ENCODE results near the gene TLR5. TPM values are rescaled to one million over a fixed set of nuclear protein-coding genes. Genes with fewer than 3 reads are reported as not detected.

Gene TLR5
- polyA plus RNA-seq, 2 donors = 3.5 to 4.7 TPM

- H3K27me3 ChIP-seq (ENCODE audit: control insufficient read depth in 1 of 2, insufficient read depth in 2 of 2, low read length in 2 of 2) = no peaks in the 10 kb centered on the region
- peaks cover 0 to 1% of the 10 kb centered on the region in 2 donors for H3K36me3 ChIP-seq (ENCODE audit: control insufficient read depth in 2 of 2, insufficient read depth in 2 of 2, low read length in 1 of 2)
- no peaks in the 10 kb centered on the region for H3K9me3 ChIP-seq (ENCODE audit: control insufficient read depth in 2 of 2, insufficient read depth in 1 of 2, low read depth in 1 of 2, low read length in 1 of 2)
- H3K4me3 ChIP-seq (ENCODE audit: low read depth in 1 of 2, low read length in 2 of 2) = no peak overlapping the region
- no peak overlapping the region for H3K27ac ChIP-seq (ENCODE audit: low read depth in 2 of 2, low read length in 1 of 2)
- WGBS, 2 donors = 99 to 100% methylated on average over 1 of the region's 1 CpG
- H3K4me1 ChIP-seq (ENCODE audit: control insufficient read depth in 2 of 2, insufficient read depth in 2 of 2, low read length in 1 of 2) = peaks cover 0 to 7% of the 10 kb centered on the region in 2 donors
These were observed 16.3 kb downstream of the TLR5 start for GRCh38 chr1:223126741-223127140.

- Histone ChIP-seq H3K27me3 (ENCODE audit: control insufficient read depth in 1 of 2, insufficient read depth in 2 of 2, low read length in 2 of 2) (no peaks in the 10 kb centered on the region), H3K36me3 (ENCODE audit: control insufficient read depth in 2 of 2, insufficient read depth in 2 of 2, low read length in 1 of 2) (peaks cover 0 to 1% of the 10 kb centered on the region in 2 donors), H3K27ac (ENCODE audit: low read depth in 2 of 2, low read length in 1 of 2) (no peak overlapping the region), H3K9me3 (ENCODE audit: control insufficient read depth in 2 of 2, insufficient read depth in 1 of 2, low read depth in 1 of 2, low read length in 1 of 2) (no peaks in the 10 kb centered on the region), H3K4me1 (ENCODE audit: control insufficient read depth in 2 of 2, insufficient read depth in 2 of 2, low read length in 1 of 2) (peaks cover 0 to 7% of the 10 kb centered on the region in 2 donors), H3K4me3 (ENCODE audit: low read depth in 1 of 2, low read length in 2 of 2) (no peak overlapping the region)
- 48 to 62% methylated on average over 2 of the region's 2 CpGs for WGBS, 2 donors
These were observed 17.3 kb downstream of the TLR5 start for GRCh38 chr1:223125766-223126165.

DNA sequence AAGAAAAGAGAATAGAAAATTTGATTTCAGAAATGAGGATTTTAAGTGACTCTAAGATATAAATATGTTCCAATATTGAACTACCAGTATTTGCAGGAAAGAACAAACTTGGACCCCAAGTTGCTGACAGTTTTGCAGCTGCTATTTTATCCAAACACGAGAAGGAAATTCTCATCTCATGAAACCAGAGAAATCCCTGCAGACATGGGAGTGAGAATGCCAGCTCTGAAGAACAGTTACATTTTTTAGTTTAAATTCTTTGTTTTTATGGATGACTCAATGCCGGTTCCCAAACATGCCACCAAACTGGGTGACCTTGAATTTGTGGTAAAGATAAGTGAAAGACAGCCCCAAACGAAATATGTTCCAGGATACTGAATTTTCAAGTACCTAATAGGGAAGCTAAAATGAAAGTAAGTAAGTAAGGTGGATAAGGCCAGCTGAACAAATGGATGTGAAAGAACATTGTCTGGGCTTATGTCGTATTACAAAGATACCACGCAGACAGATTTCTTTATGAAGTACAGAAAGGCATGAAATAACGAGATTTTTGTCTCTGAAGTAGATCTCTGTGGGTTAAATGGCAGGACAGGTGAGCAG is 19.9 kb downstream of the TLR5 start:
- H3K9me3 ChIP-seq (ENCODE audit: control insufficient read depth in 2 of 2, insufficient read depth in 1 of 2, low read depth in 1 of 2, low read length in 1 of 2) = no peaks in the 10 kb centered on the region

DNA sequence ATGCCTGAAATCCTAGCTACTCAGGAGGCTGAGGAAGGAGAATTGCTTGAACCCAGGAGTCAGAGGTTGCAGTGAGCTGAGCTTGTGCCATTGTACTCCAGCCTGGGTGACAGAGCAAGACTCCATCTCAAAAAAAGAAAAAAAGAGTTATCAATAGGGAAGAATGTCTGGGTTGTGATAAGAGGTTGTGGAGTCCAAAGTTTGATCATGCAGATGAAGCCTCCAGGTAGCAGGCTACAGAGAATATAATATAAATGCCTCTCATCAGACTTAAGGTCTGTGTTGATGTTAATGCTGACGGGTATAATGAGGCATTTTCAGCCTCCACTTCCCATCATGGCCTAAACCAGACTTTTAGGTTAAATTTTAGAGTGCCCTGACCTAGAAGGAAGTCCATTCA is 24.6 kb downstream of the TLR5 start:
- 85 to 91% methylated on average over 1 of the region's 1 CpG for WGBS, 2 donors
- H3K27me3 ChIP-seq (ENCODE audit: control insufficient read depth in 1 of 2, insufficient read depth in 2 of 2, low read length in 2 of 2) = no peaks in the 10 kb centered on the region
- H3K4me3 ChIP-seq (ENCODE audit: low read depth in 1 of 2, low read length in 2 of 2) = no peak overlapping the region
- no peak overlapping the region for H3K27ac ChIP-seq (ENCODE audit: low read depth in 2 of 2, low read length in 1 of 2)
- H3K4me1 ChIP-seq (ENCODE audit: control insufficient read depth in 2 of 2, insufficient read depth in 2 of 2, low read length in 1 of 2) = peaks cover 0 to 2% of the 10 kb centered on the region in 2 donors
- H3K9me3 ChIP-seq (ENCODE audit: control insufficient read depth in 2 of 2, insufficient read depth in 1 of 2, low read depth in 1 of 2, low read length in 1 of 2) = no peaks in the 10 kb centered on the region
- no peaks in the 10 kb centered on the region for H3K36me3 ChIP-seq (ENCODE audit: control insufficient read depth in 2 of 2, insufficient read depth in 2 of 2, low read length in 1 of 2)

More for the DNA sequence above, 19.9 kb downstream of the TLR5 start:
- peaks cover 0 to 2% of the 10 kb centered on the region in 2 donors for H3K4me1 ChIP-seq (ENCODE audit: control insufficient read depth in 2 of 2, insufficient read depth in 2 of 2, low read length in 1 of 2)
- H3K27me3 ChIP-seq (ENCODE audit: control insufficient read depth in 1 of 2, insufficient read depth in 2 of 2, low read length in 2 of 2) = no peaks in the 10 kb centered on the region
- WGBS, 2 donors = 55 to 73% methylated on average over 6 of the region's 6 CpGs
- peak overlapping the region in 1 of 2 donors; percentile 24 for H3K27ac ChIP-seq (ENCODE audit: low read depth in 2 of 2, low read length in 1 of 2)
- H3K36me3 ChIP-seq (ENCODE audit: control insufficient read depth in 2 of 2, insufficient read depth in 2 of 2, low read length in 1 of 2) = no peaks in the 10 kb centered on the region
- no peak overlapping the region for H3K4me3 ChIP-seq (ENCODE audit: low read depth in 1 of 2, low read length in 2 of 2)

DNA sequence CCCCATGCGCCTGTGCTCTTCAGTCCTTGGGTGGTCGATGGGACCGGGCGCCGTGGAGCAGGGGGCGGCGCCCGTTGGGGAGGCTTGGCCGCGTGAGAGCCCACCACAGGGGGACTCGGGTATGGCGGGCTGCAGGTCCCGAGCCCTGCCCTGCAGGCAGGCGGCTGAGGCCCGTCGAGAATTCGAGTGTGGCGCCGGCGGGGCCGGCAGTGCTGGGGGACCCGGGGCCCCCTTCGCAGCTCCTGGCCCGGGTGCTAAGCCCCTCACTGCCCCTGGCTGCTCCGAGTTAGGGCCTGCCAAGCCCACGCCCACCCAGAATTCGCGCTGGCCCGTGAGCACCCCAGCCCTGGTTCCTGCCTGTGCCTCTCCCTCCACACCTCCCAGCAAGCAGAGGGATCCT is 26.1 kb downstream of the TLR5 start:
- no peak overlapping the region for H3K4me3 ChIP-seq (ENCODE audit: low read depth in 1 of 2, low read length in 2 of 2)
- no peak overlapping the region for H3K27ac ChIP-seq (ENCODE audit: low read depth in 2 of 2, low read length in 1 of 2)
- H3K36me3 ChIP-seq (ENCODE audit: control insufficient read depth in 2 of 2, insufficient read depth in 2 of 2, low read length in 1 of 2) = no peaks in the 10 kb centered on the region
- no peaks in the 10 kb centered on the region for H3K9me3 ChIP-seq (ENCODE audit: control insufficient read depth in 2 of 2, insufficient read depth in 1 of 2, low read depth in 1 of 2, low read length in 1 of 2)
- 93 to 94% methylated on average over 22 to 29 of the region's 29 CpGs for WGBS, 2 donors
- H3K27me3 ChIP-seq (ENCODE audit: control insufficient read depth in 1 of 2, insufficient read depth in 2 of 2, low read length in 2 of 2) = no peaks in the 10 kb centered on the region
- H3K4me1 ChIP-seq (ENCODE audit: control insufficient read depth in 2 of 2, insufficient read depth in 2 of 2, low read length in 1 of 2) = peaks cover 0 to 2% of the 10 kb centered on the region in 2 donors

DNA sequence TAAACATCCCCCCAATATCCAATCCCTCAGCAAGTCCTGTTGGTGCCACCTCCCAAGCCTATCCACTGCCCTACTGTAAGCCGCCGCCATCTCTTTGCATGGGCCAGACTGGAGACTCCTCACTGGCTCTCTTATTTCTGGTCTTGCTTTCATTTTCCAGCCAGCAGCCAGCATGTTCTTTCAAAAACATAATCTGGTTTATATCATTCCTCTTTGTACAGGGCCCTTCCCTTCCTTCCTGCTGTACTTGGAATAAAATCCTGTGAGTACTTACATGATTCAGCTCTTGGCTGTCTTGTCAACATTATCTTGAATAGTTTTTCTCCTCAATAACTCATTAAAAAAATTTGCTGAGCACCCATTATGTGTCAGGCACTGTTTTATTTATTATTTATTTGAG is 28.2 kb downstream of the TLR5 start:
- no peak overlapping the region for H3K4me3 ChIP-seq (ENCODE audit: low read depth in 1 of 2, low read length in 2 of 2)
- no peak overlapping the region for H3K27ac ChIP-seq (ENCODE audit: low read depth in 2 of 2, low read length in 1 of 2)
- no peaks in the 10 kb centered on the region for H3K27me3 ChIP-seq (ENCODE audit: control insufficient read depth in 1 of 2, insufficient read depth in 2 of 2, low read length in 2 of 2)
- WGBS, 2 donors = 51 to 85% methylated on average over 2 of the region's 2 CpGs
- H3K9me3 ChIP-seq (ENCODE audit: control insufficient read depth in 2 of 2, insufficient read depth in 1 of 2, low read depth in 1 of 2, low read length in 1 of 2) = no peaks in the 10 kb centered on the region
- H3K36me3 ChIP-seq (ENCODE audit: control insufficient read depth in 2 of 2, insufficient read depth in 2 of 2, low read length in 1 of 2) = no peaks in the 10 kb centered on the region
- H3K4me1 ChIP-seq (ENCODE audit: control insufficient read depth in 2 of 2, insufficient read depth in 2 of 2, low read length in 1 of 2) = peaks cover 0 to 2% of the 10 kb centered on the region in 2 donors

DNA sequence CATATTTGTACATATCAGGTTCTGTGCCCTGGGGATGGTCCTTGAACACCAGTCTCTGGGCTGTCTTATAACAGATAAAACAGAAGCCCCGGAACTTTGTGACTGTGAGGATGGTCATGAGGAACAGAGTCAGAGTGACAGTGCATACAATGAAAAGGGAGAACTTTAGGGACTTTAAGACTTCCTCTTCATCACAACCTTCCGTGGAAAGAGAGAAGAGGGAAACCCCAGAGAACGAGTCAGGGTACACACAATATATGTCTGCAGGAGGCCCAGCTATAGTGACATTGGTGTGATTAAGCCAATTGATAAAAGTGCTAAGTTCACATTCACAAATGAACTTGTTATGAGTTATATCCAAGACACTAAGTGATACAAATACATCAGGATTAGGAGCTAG is 32.1 kb downstream of the TLR5 start:
- WGBS, 2 donors = 85 to 89% methylated on average over 3 of the region's 3 CpGs
- H3K4me3 ChIP-seq (ENCODE audit: low read depth in 1 of 2, low read length in 2 of 2) = no peak overlapping the region
- peaks cover 0 to 2% of the 10 kb centered on the region in 2 donors for H3K4me1 ChIP-seq (ENCODE audit: control insufficient read depth in 2 of 2, insufficient read depth in 2 of 2, low read length in 1 of 2)
- no peak overlapping the region for H3K27ac ChIP-seq (ENCODE audit: low read depth in 2 of 2, low read length in 1 of 2)
- H3K36me3 ChIP-seq (ENCODE audit: control insufficient read depth in 2 of 2, insufficient read depth in 2 of 2, low read length in 1 of 2) = no peaks in the 10 kb centered on the region
- no peaks in the 10 kb centered on the region for H3K9me3 ChIP-seq (ENCODE audit: control insufficient read depth in 2 of 2, insufficient read depth in 1 of 2, low read depth in 1 of 2, low read length in 1 of 2)
- H3K27me3 ChIP-seq (ENCODE audit: control insufficient read depth in 1 of 2, insufficient read depth in 2 of 2, low read length in 2 of 2) = no peaks in the 10 kb centered on the region

DNA sequence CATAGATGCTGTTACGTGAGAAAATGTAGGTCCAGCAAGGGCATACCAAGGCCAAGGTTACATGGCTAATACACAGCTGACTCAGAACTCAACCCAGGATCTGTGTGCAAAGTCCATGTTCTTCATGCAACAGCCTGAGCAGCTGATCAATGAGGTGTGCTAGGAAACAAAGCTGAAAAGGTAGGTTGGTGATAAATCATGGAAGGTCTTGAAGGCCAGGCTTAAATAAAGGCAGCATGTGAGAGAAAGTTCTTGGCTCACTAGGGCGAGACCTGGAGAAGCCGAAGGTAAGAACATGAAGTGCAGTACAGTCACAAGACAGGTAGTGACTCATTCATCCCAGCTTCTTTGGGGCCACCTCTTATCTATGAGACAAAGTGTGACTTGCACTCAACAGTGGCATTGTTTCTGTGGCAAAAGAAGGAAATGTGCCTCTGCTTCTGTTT is 33.4 kb downstream of the TLR5 start:
- no peak overlapping the region for H3K27ac ChIP-seq (ENCODE audit: low read depth in 2 of 2, low read length in 1 of 2)
- WGBS, 2 donors = 64 to 75% methylated on average over 3 of the region's 3 CpGs
- H3K27me3 ChIP-seq (ENCODE audit: control insufficient read depth in 1 of 2, insufficient read depth in 2 of 2, low read length in 2 of 2) = no peaks in the 10 kb centered on the region

DNA sequence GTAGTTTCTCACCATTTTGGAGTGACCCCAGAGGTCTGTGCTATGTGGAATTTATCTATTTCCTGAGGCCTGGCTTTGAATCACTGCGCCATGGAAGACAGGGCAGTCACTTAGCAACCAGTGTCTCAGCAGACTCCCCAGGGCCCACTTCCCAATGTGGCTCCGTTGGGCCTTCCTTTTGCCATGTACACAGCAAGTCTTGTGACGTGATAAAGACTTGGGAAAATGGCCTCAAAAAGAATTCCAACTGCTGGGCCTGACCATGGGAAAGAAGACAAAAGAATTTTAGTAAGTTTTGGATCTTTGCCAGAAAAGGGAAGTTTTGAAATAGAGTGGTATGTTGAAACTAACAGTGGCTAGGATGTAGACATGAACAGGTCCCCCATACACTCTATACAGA is 36.2 kb downstream of the TLR5 start:
- Histone ChIP-seq H3K36me3 (ENCODE audit: control insufficient read depth in 2 of 2, insufficient read depth in 2 of 2, low read length in 1 of 2) (no peaks in the 10 kb centered on the region), H3K4me1 (ENCODE audit: control insufficient read depth in 2 of 2, insufficient read depth in 2 of 2, low read length in 1 of 2) (peaks cover 0 to 2% of the 10 kb centered on the region in 2 donors), H3K9me3 (ENCODE audit: control insufficient read depth in 2 of 2, insufficient read depth in 1 of 2, low read depth in 1 of 2, low read length in 1 of 2) (no peaks in the 10 kb centered on the region), H3K4me3 (ENCODE audit: low read depth in 1 of 2, low read length in 2 of 2) (no peak overlapping the region), H3K27ac (ENCODE audit: low read depth in 2 of 2, low read length in 1 of 2) (no peak overlapping the region), H3K27me3 (ENCODE audit: control insufficient read depth in 1 of 2, insufficient read depth in 2 of 2, low read length in 2 of 2) (no peaks in the 10 kb centered on the region)
- WGBS, 2 donors = 67 to 79% methylated on average over 3 of the region's 3 CpGs

More for the DNA sequence above, 33.4 kb downstream of the TLR5 start:
- Histone ChIP-seq H3K9me3 (ENCODE audit: control insufficient read depth in 2 of 2, insufficient read depth in 1 of 2, low read depth in 1 of 2, low read length in 1 of 2) (no peaks in the 10 kb centered on the region), H3K4me1 (ENCODE audit: control insufficient read depth in 2 of 2, insufficient read depth in 2 of 2, low read length in 1 of 2) (peaks cover 0 to 2% of the 10 kb centered on the region in 2 donors), H3K36me3 (ENCODE audit: control insufficient read depth in 2 of 2, insufficient read depth in 2 of 2, low read length in 1 of 2) (no peaks in the 10 kb centered on the region), H3K4me3 (ENCODE audit: low read depth in 1 of 2, low read length in 2 of 2) (no peak overlapping the region)

DNA sequence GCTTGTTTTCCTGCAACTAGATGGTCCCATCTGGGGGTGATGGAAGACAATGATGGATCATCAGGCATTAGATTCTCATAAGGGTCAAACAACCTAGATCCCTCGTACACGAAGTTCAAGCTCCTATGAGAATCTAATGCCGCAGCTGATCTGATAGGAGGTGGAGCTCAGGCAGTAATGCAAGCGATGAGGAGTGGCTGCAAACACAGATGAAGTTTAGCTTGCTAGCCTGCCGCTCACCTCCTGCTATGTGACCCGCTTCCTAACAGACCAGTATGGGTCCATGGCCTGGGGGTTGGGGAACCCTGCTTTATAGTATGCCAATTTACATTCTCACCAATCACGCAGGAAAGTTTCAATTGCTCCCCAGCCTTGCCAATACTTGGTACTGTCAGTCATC is 37.5 kb downstream of the TLR5 start:
- H3K9me3 ChIP-seq (ENCODE audit: control insufficient read depth in 2 of 2, insufficient read depth in 1 of 2, low read depth in 1 of 2, low read length in 1 of 2) = no peaks in the 10 kb centered on the region

More for the DNA sequence above, 37.5 kb downstream of the TLR5 start:
- H3K4me3 ChIP-seq (ENCODE audit: low read depth in 1 of 2, low read length in 2 of 2) = no peak overlapping the region
- no peaks in the 10 kb centered on the region for H3K27me3 ChIP-seq (ENCODE audit: control insufficient read depth in 1 of 2, insufficient read depth in 2 of 2, low read length in 2 of 2)
- H3K27ac ChIP-seq (ENCODE audit: low read depth in 2 of 2, low read length in 1 of 2) = no peak overlapping the region
- H3K36me3 ChIP-seq (ENCODE audit: control insufficient read depth in 2 of 2, insufficient read depth in 2 of 2, low read length in 1 of 2) = no peaks in the 10 kb centered on the region
- 95 to 97% methylated on average over 7 of the region's 7 CpGs for WGBS, 2 donors
- peaks cover 0 to 2% of the 10 kb centered on the region in 2 donors for H3K4me1 ChIP-seq (ENCODE audit: control insufficient read depth in 2 of 2, insufficient read depth in 2 of 2, low read length in 1 of 2)

All from esophagus (tissue), 2 donors.